KOPT-K1 (cell line): ENCODE data around the gene TUT4.

Experiments
- H3K27ac ChIP-seq: fragments of 200-600 bp; sonication (generic); 2 replicates; pipeline ENCODE4 v1.5.1; 2016; ENCODE audit warnings: antibody characterized with exemption, mild to moderate bottlenecking, low read depth, low read length; ENCODE audit not compliant: poor library complexity, severe bottlenecking
- H3K36me3 ChIP-seq: fragments of 200-600 bp; sonication (generic); 2 replicates; pipeline ENCODE4 v1.5.1; 2017; ENCODE audit warnings: antibody characterized with exemption, mild to moderate bottlenecking, low read length, moderate library complexity; ENCODE audit not compliant: insufficient read depth
- H3K9me3 ChIP-seq: fragments of 200-600 bp; sonication (generic); 2 replicates; pipeline ENCODE4 v1.5.1; 2017; ENCODE audit warnings: antibody characterized with exemption, low read length, mild to moderate bottlenecking; ENCODE audit not compliant: insufficient read depth, poor library complexity, severe bottlenecking

TUT4 gene

GRCh38 chr1:52400131-52400530 is 152.8 kb downstream of the TUT4 start:
- H3K9me3 ChIP-seq: no peaks in the 10 kb centered on the region
- no peak overlapping the region for H3K27ac ChIP-seq
- peaks cover 70% of the 10 kb centered on the region for H3K36me3 ChIP-seq

DNA sequence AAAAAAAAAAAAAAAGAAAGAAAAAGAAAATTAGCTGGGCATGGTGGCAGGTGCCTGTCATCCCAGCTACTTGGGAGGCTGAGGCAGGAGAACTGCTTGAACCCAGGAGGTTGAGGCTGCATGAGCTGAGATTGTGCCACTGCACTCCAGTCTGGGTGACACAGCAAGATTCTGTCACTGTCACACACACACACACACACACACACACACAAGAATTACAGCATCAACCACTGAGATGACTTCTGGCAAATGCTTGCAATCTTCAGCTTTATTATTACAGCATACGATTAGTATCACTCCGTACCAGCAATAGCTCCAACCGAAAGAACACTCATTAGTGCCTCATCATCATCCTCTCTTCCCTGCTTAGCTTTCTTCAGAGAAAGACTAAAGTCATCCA is 153.3 kb downstream of the TUT4 start:
- Histone ChIP-seq H3K36me3 (peaks cover 75% of the 10 kb centered on the region), H3K27ac (no peak overlapping the region), H3K9me3 (no peaks in the 10 kb centered on the region)

GRCh38 chr1:52393174-52393573 is 159.7 kb downstream of the TUT4 start:
- Histone ChIP-seq H3K9me3 (no peaks in the 10 kb centered on the region), H3K36me3 (peaks cover 100% of the 10 kb centered on the region), H3K27ac (no peak overlapping the region)

DNA sequence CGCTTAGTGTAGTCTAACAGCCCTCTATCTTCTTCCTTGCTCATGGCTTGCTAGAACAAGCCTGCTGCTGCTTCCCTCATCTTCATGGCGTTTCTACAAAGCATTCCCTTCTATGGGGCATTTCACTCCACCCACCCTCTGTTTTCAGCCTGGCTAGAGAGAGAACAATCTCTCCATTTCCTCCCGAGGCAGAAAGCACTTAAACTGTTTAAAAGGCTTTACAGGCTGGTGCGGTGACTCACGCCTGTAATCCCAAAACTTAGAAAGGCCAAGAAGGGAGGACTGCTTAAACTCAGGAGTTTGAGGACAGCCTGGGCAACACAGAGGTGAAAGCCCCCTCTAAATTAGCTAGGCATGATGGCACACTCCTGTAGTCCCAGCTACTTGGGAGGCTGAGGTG is 166.4 kb downstream of the TUT4 start:
- no peak overlapping the region for H3K27ac ChIP-seq
- H3K36me3 ChIP-seq: peaks cover 100% of the 10 kb centered on the region
- H3K9me3 ChIP-seq: no peaks in the 10 kb centered on the region

GRCh38 chr1:52385376-52385775 is 167.5 kb downstream of the TUT4 start:
- peaks cover 100% of the 10 kb centered on the region for H3K36me3 ChIP-seq
- no peak overlapping the region for H3K27ac ChIP-seq

More at GRCh38 chr1:52385376-52385775, 167.5 kb downstream of the TUT4 start:
- H3K9me3 ChIP-seq: no peaks in the 10 kb centered on the region
